Hindlimb muscle (tissue), 1 donor: Measurements from ENCODE around the gene NOSTRIN. TPM values are rescaled to one million over a fixed set of nuclear protein-coding genes. Genes with fewer than 3 reads are reported as not detected.
"Not testable (repeated sequence)": the region's sequence is repeated elsewhere in the genome, so short reads cannot be mapped to it uniquely, and the experiment has no call there.

ENCODE experiments used
- DNase-seq: peaks from one replicate; pipeline ENCODE4 v3.0.0-alpha.2; 2013
- polyA plus RNA-seq: library from polyadenylated mRNA; unstranded; fragments of 120-200 nt; gene quantifications from one replicate; pipeline ENCODE4 v1.2.1, GENCODE V29; 2013; ENCODE audit not compliant: insufficient read length

Gene NOSTRIN, protein sequence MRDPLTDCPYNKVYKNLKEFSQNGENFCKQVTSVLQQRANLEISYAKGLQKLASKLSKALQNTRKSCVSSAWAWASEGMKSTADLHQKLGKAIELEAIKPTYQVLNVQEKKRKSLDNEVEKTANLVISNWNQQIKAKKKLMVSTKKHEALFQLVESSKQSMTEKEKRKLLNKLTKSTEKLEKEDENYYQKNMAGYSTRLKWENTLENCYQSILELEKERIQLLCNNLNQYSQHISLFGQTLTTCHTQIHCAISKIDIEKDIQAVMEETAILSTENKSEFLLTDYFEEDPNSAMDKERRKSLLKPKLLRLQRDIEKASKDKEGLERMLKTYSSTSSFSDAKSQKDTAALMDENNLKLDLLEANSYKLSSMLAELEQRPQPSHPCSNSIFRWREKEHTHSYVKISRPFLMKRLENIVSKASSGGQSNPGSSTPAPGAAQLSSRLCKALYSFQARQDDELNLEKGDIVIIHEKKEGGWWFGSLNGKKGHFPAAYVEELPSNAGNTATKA
- polyA plus RNA-seq = 9.6 TPM

DNA sequence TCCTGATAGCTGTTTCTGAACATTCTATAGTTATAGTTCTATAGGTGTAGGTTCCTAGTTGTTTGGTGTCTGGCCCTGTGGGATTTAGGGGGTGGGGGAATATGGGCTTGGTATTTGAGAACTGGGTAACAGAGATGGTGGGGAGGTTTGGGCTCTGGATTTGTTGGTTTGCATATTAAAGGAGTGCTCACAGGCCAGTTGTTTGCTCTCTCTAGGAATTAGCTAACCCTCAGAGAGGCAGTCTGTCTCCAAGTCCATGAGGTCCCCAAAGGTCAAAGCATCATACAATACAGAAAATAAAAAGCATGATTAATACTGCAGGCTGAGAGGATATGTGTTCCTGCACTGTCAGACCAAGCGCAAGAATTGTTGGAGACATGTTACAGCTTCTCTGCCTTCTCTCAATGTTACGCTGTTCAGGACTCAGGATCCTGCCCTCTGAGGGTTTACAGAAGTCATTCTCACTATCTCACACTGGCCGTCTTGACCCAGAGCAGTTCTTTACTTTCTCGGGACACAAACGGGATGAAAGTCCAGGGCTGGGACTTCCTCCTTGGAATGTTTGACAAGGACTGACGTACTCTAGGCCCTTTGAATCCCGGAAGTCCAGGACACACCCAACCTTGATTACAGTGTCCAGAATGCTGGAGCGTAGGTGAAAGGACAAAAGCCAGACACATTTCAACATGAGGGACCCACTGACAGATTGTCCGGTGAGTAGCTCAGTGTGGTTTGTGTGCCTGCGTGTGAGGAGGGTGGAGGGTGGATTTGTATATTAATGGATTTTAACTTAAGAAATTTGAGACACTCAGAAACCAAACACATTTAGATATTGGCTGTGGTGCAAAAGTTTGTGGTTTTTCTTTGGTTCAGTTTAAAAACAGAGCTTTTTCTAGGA is at the start of gene NOSTRIN:
NOSTRIN (plus strand) TSS at position 677 of the 898 bp plus-strand sequence; CDS start at position 687, 10 bp downstream.
- no peak for DNase-seq

DNA sequence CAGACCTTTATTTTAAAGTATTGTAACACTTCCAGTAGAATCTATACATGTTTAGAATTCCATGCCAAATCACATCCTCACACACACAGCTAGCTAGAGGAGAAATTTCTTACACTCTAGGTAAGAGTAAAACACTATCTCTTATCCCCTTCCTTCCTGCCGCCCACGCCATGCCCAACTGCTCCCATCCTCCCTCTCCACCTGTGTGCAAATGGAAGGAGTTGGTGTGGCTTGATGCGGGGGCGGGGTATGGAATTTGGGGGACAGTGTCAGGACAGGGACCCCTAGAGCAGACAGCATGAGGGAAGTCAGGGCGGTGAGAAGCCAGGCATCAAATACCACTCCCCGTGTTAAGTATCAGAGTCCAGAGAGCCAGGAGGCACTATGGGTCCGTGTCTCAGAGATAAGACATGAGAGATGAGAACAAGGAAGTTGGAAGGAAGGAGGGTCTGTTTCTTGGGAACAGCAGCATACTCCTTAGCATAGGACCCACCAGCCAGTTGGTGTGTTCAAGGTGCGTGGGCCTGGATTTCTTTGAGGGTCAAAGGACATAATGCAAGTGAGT is 48.6 kb upstream of the NOSTRIN start:
- no peak for DNase-seq

DNA sequence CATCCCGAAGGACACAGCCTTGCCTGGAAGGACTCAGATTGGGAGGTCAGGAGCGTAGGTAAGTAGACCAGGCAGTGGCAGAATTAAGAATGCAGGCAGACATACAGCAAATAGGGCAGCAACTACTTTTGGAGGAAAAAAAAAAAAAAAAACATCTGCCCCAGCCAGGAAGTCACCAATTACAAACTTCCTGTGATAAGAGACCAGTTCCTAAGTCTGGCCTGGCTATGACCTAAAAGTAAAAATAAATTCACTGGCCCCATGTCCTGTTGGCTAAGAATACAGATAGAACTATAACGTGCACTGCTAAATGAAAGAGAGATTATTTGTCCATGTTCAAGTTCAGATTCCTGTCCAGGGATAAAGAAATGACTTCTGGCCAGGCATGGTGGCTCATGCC is 45.2 kb upstream of the NOSTRIN start:
- DNase-seq = no peak

DNA sequence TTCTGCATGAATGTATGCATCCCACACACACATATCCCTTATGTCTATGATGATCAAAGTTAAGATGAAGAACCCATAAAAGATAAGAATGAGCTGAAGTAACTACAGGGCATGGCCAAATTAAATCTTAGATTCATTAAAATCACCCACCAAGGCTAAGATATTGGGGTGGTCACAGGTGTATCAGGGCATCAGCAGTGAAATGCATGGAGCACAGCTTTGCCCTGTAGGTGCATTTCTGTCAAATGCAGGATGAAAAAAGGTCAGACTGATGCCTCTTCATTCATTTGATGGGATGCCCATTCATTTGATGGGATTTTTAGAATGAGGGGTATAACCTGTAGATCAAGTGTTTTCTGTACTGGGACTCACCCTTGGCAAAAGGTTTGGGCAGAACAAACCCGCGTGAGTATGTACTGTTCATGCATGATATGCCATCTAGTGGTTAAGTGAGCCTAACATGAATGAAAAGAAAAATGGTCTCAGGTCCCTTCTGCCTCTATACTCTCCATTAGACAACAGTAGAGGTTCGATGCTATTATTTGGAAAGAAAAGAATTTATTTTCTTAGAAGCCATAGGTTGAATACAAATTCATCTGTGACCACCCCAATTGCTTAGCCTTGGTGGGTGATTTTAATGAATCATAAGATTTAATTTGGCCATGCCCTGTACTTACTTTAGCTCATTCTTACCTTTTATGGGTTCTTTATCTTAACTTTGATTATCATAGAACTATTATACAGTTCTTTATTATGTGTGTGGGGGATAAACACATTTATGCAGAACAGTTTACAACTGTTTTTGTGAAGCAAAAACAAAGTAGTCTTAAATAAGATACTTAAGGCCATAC is 43.2 kb upstream of the NOSTRIN start:
- DNase-seq = peak; percentile 49

DNA sequence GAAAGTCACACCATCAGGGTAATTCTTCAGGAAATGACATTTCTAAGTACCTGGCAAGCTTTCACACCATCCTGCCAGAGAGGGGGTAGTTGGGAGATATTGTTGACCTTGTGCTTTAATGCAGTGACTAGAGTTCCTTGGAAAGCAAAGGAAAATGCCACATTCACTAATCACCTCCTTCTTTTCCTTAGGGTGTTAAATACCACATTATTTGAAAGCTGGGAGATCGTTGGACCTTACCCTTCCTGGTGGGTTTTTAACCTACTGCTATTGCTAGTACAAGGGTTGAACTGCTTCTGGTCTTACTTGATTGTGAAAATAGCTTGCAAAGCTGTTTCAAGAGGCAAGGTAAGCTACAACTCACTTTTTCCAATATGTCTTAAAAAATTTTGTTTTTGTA is 37.0 kb upstream of the NOSTRIN start:
- DNase-seq = no peak

DNA sequence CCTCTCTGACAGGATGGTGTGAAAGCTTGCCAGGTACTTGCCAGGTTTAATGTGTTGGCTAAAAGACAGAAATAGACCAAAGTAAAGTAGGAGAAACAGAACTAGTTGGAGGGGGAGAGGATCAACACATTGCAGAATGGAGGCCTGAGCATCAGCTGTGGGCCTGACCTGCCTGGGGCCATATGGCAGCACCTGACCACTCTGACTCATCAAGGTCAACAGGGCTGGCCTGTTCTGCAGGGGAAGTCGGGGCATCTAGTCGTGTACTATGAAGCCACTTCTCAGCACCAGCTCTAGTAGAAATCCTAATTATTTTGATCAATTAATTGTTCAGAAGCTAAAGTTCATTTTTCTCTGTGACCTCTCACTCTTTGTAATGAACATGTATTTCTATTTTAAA is 35.8 kb upstream of the NOSTRIN start:
- no peak for DNase-seq

DNA sequence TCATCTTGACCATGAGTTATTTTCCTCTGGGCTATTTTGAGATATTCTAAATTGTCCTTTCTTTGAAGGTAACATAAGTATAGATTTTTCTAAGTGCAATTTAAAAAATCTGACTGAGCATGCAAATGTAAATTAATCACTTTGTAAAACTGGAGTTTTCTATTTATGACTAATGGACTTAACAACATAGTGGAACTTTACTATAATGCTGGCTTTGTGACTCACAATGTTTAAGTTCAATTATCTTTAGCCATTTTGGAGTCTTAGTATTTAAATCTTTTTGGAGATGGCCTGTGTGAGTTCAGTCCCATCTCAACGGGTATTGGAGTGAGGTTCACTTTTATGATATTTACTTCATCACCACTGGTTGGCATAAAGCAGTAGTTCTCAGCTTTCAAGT is 35.2 kb upstream of the NOSTRIN start:
- no peak for DNase-seq

DNA sequence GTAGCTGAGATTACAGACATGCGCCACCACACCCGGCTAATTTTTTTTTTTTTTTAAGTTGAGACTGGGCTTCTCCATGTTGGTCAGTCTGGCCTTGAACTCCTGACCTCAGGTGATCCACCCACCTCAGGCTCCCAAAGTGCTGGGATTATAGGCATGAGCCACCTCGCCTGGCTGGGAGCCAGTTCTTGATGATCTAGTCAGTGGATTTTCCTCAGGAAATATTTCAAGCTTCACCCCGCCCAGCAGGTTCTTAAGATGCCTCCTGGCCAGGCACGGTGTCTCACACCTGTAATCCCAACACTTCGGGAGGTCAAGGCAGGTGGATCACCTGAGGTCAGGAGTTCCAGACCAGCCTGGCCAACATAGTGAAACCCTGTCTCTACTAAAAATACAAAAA is 34.1 kb upstream of the NOSTRIN start:
- not testable (repeated sequence) for DNase-seq

DNA sequence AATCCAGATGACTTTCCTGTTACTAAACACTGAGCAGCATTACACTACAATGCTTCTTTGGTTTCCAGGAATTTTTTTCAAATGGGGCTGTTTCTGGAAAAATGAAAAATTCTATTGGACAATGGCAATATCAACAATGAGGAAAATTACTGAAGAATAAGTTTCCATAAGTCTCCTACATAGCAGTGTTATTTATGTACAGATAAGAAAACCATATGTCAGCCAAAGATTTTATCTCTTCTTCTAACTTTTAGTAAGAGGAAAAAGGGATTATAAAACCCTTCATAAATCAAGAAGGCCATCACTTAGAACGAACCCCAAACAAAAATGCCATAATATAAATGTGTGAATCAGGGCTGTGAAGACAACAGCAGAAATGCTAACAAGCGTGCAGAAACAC is 31.6 kb upstream of the NOSTRIN start:
- no peak for DNase-seq

DNA sequence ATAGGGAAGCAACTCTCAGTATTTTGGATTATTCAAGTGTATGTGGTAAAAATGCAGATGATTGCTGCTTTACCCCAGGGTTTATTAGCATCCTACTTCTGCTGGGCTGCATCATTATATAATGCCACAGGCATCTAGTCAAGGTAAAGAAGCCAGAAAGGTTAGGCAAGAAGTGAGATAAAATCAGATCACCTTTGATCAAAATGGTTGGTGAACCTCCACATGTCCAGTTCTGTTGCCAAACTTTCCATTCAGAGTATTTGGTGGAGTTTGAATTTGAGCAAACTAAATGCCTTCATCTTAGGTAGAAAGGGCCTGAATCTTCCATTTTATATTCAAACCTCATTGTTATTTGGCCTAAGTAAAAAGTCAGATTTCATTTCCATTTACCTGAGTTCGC is 29.7 kb upstream of the NOSTRIN start:
- DNase-seq = no peak

DNA sequence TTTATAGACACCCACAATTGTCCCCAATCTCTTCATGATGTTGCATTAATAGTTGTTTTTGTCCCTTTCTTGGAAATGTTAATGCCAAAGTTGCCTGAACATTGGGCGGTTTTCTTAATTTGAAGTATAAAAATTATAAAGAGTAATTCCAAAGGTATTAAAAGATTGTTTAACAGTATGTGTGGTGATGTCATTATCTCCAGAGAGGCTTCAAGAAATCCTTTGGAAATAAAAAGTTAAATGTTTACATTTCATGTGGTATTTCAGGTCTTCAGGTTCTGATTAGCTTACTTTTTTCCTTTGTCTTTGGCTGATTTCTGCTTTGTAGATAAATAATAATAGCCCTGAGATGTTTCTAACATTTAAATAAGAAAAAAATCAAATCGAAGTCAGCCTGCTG is 29.3 kb upstream of the NOSTRIN start:
- DNase-seq = no peak

DNA sequence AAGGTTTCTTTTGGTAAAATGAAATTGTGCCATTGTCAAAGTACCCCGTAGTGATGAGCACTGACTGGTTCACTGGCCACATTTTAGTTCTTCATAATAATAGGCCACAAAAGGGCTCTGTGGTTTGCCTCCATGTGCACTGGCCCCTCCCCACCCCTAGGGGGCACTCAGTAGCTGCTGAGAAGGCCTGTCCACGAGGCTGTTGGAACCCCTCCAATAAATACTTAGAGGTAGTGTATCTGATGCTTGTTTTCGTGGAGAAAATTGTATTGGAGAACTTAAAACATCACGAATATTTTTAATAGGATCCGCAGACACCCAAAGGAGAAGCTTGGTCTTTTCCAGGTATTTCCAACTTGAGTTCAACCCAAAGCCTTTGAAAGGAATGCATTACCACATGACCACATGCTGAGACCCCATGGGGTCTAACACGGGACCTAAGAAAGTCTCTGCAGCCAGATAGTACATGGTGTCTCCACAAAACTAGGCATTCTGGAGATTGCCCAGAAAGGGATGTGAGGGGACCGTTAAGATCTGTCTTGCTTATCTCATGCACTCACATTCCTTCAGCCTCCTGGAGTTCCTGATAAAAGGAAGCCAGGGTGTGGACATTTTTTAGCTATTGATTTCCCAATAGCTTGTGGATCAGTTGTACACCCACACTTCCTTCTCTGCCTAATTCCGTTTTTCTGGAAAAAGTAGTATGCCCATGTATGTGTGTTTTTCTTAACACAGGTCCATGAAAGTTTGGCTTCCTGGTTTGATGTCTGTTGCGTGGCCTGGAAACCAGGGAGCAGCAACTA is 28.5 kb upstream of the NOSTRIN start:
- DNase-seq = no peak

DNA sequence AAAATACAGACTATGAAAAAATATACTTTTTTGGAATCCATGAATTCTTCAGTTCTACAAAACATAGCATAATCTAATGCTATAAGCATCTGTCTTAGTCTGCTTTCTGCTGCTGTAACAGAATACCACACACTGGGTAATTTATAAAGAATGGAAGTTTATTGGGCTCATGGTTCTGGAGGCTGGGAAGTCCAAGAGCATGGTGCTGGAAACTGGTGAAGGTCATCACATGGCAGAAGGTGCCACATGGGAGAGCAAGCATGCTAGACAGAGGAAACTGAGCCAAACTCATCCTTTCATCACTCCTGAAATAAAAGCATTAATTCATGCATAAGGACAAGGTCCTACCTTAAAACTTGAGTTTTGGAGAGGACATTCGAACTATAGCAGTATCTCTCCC is 26.6 kb upstream of the NOSTRIN start:
- no peak for DNase-seq

DNA sequence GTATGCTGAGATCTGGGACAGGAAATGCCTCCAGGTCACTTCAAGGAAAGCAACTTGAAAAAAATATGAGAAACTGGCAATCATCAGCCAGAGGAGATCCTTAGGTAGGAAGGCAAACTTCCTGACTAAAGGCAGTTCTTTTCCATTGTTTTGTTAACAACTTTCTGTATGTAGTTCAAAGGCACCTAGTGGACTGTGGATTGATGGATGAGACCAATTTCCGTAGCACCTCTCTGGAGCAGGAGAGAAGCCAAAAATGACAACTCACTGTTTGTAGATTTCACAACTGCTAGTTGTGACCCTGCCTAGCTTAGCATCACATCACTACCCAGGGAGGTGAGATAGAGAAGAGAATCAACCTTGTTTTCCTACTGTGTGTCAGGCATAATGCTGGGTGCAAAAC is 21.8 kb upstream of the NOSTRIN start:
- DNase-seq = no peak

DNA sequence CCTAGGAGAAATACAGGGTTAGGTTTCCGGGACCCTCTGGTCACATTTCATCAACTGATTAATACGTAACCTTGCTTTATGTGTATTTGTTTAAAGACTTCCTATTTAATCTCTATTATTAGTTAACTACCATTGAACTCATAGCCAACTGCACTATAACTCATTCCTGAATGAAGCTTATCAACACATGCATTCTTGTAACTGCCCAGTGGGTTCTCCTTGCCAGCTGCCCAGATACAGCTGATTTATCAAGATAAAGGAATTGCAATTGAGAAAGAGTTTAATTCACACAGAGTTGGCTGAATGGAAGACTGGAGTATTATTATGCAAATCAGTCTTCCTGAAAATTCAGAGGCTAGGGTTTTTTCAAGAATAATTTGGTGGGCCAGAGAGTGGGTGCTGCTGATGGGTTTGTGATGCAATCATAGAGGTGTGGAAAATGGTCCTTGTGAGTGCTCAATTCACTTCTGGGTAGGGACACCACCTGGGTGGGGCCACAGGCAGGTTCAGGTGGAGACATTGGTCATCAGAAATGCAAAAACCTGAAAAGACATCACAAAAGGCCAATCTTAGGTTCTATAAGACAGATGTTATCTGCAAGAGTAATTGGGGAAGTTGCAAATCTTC is 21.1 kb upstream of the NOSTRIN start:
- DNase-seq = no peak

DNA sequence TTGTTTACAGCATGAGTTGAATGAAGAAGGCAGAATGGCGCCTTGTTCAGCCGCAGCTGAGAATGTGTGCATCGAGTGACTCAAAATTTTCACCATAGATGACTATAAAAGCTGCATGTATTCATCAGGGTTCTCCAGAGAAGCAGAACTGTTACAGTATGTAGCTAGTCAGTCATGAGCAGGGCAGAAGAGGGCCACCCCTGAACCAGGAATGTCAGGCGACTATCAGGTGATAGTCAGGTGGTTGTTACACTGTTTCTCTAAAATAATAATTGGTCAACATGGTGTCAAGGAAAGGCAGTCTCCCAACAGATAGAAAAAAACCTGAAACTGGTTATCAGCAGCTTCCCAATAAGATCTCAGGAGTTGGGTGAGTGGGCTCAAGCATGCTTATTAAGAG is 20.2 kb upstream of the NOSTRIN start:
- DNase-seq = no peak

DNA sequence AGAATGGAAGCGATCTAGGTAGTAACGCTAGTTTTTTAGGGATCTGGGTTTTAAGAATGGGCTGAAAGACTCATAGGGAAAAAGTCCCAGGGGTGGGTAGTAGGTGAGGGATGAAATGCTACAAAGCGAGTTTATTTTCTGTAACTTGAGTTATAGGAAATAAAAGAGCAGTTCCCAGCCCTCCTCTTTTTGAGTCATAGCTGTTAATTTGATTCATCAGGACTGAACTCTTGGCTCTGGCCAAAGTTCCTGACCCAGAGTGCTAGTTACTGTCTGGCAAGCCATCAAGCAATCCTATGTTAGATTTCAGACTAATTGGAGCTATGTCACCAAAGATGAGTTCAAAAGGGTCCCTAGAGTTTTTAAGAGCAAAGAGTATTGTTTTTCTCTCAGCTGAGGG is 17.4 kb upstream of the NOSTRIN start:
- no peak for DNase-seq

DNA sequence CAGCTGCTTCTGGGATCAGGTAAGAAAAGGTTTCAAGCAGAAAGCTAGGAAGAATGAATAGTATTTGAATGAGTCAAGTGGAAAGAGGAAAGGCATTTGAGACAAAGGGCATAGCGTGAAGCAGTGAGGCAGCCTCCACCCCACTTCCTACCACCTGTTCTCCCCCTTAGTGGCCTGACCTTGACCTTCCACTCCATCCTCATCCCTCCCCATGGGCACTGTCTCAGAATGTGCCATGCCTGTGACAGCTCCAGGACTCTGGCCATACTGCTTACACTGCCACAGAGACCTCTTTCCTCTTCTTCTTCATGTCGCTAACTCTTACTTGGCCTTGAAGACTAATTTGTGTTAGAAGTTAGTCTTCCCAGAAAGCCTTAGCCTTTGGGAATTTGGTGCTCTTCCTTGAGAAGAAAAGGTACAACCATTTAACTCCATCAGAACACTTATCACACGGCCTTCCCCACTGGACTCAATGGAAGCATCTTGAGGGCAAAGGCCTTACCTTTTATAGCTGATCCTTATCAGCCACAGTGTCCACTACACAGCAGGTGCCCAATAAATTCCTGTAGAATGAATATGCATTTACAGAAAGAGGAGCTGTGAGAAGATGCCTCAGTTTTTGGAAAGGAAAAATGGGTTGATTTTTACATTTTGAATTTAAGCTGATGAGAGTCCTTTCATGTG is 15.2 kb upstream of the NOSTRIN start:
- no peak for DNase-seq

DNA sequence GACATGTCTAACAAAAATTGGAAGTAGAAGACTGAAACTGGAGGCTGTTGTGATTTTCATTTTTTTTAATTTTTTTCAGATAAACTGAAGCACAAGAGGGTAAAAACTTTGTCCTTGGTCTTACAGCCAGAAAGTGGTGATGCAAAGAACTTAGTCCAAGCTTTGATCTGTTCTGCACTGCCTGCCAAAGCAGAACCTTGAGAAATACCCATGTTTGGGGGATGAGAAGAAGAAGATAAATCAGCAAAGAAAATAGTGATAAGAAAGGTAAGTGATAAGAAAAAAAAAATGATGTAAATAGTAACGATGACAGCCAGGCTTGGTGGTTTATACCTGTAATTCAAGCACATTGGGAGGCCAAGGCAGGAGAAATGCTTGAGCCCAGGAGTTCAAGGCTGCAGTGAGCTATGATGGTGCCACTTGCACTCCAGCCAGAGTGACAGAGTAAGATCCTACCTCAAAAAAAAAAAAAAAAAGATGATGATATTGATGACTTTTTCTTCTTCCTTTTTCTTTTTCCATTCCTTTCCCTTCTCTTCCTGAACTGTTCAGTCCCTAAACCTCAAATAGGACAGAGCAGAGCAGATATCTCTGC is 14.6 kb upstream of the NOSTRIN start:
- DNase-seq = no peak

DNA sequence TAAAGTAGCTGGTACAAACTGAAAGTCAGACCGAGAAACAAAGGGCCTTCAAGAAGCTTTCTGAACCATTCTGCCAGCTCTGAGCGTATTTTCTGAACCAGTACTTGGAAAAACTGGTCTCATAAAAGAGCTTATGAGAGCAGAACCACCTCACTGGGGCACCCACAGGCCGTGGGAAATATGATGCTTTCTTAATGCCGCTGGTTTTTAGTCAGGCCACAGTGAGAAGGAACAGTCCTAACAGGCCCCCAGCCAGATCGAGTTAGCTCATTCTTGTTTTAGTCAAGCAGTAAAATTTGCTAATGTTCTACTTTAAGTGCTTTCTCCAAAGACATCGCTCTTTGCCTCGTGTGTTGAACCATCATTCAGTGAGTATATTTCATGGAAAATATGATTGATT is 12.7 kb upstream of the NOSTRIN start:
- DNase-seq = no peak
